Astrocyte (in vitro differentiated cells and primary cell): Measurements from ENCODE around the gene DHX58.

Experiments
- CTCF ChIP-seq: IDR thresholded peaks from 2 replicates; pipeline ENCODE4 v1.5.1; 2011; ENCODE audit warnings: low read depth, mild to moderate bottlenecking, inconsistent platforms, low read length, moderate library complexity; ENCODE audit not compliant: insufficient read depth
- EZH2 ChIP-seq: IDR thresholded peaks from 2 replicates; pipeline ENCODE4 v1.6.1; 2012; ENCODE audit warnings: mild to moderate bottlenecking, low read length, inconsistent platforms; ENCODE audit not compliant: insufficient read depth

- TF ChIP-seq CTCF (no peak), EZH2 (no peak)
These were observed 50.6 kb downstream of the DHX58 start for GRCh38 chr17:42061646-42062487.
